Measurements from ENCODE around the gene CD52.

Gene CD52

GRCh38 chr1:26317612-26318337 is at the start of gene CD52:
Gene CD52, plus strand, starts transcription at chr1:26317958. Its CDS starts 60 bp downstream, at chr1:26318018.
- peak; percentile 84 for DNase-seq

GRCh38 chr1:26268290-26269197 is 49.2 kb upstream of the CD52 start:
- no peak for DNase-seq

- no peak for DNase-seq
Observed at GRCh38 chr1:26269198-26269550, 48.6 kb upstream of the CD52 start.

- peak; percentile 66 for DNase-seq
Observed at GRCh38 chr1:26274801-26275425, 42.8 kb upstream of the CD52 start.

GRCh38 chr1:26275580-26276431 is 42.0 kb upstream of the CD52 start:
- peak; percentile 96 for DNase-seq

GRCh38 chr1:26276432-26276838 is 41.3 kb upstream of the CD52 start:
- no peak for DNase-seq

- DNase-seq: no peak
Observed at GRCh38 chr1:26277261-26277661, 40.5 kb upstream of the CD52 start.

- no peak for DNase-seq
Observed at GRCh38 chr1:26277719-26278118, 40.0 kb upstream of the CD52 start.

- peak; percentile 67 for DNase-seq
Observed at GRCh38 chr1:26278303-26278702, 39.5 kb upstream of the CD52 start.

GRCh38 chr1:26278724-26279455 is 38.9 kb upstream of the CD52 start:
- DNase-seq: peak; percentile 58

GRCh38 chr1:26279456-26280332 is 38.1 kb upstream of the CD52 start, which contains the start of gene SH3BGRL3:
Gene SH3BGRL3, plus strand, starts transcription at chr1:26280086. Its CDS starts 70 bp downstream, at chr1:26280156.
- peak; percentile 95 for DNase-seq

- peak; percentile 70 for DNase-seq
Observed at GRCh38 chr1:26280333-26281042, 37.3 kb upstream of the CD52 start.

GRCh38 chr1:26281091-26281958 is 36.4 kb upstream of the CD52 start:
- no peak for DNase-seq

- peak; percentile 75 for DNase-seq
Observed at GRCh38 chr1:26281971-26282370, 35.8 kb upstream of the CD52 start.

- DNase-seq: no peak
Observed at GRCh38 chr1:26282401-26282918, 35.3 kb upstream of the CD52 start.

- no peak for DNase-seq
Observed at GRCh38 chr1:26283279-26283853, 34.4 kb upstream of the CD52 start.

- no peak for DNase-seq
Observed at GRCh38 chr1:26283871-26284596, 33.7 kb upstream of the CD52 start.

Data from hematopoietic multipotent progenitor cell treated with erythropoietin and hydrocortisone succinate and interleukin-3 and kit ligand, for 4 days (in vitro differentiated cells).